Activated CD8-positive, alpha-beta memory T cell treated with anti-CD3 and anti-CD28 coated beads for 24 hours (primary cell): ENCODE data around the gene DNM2.

ENCODE experiments used
- DNase-seq: peaks from one replicate; pipeline ENCODE4 v3.0.0-alpha.2; 2020

The DNM2 gene

DNA sequence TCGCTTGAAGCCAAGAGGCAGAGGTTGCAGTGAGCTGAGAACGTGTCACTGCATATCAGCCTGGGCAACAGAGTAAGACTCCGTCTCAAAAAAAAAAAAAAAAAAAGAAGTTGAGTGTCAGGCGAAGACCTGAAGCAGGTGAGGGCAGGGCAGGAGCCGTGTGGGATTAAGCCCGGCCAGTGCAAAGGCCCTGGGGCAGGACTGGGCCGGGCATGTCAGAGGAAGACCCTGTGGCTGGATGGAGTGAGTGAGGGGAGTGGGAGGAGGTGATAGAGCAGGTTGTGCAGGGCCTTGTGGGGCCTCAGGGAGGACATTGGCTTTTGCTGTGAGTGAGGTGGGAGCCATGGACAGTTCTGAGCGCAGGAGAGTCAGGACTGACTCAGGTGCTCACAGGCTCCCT is 70.3 kb downstream of the DNM2 start:
- DNase-seq = no peak

DNA sequence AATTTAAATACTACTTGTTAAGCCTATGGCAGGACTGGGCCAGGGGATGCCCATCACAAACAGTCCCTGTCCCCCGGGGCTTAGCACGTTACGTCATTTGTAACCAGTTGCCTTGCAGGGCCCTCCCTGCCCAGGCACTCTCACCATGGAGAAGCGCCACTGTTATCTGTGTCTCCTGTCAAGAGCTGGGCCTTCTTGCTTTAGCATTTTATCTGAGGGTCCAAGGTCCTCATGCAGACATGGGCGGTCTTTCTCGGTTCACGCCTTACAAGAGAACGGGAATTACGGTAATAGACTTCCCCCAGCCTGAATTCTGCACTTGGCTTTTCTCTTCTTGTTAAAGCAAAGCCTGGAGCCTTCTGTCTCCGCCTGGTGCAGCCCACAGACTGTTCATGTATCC is 72.0 kb downstream of the DNM2 start:
- no peak for DNase-seq

DNA sequence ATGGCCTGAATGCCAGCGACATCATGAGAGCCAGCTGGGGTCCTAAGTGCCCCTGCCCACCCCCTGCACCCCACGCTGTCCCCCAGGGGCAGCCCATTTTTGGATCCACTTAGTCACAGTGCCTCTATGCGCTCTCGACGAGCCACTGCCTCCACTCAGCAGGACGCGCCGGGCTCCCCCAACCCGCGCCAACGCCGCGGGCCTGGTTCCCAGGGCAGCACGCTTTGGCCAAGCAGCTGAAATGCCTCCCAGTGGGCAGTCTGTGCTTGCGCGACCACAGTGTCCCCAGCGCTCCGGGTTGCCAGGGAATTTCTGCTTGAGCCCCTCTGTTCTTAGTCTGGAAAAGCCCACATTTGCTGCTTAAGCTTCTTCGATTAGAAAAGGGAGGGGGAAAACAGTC is 78.8 kb downstream of the DNM2 start:
- no peak for DNase-seq

DNA sequence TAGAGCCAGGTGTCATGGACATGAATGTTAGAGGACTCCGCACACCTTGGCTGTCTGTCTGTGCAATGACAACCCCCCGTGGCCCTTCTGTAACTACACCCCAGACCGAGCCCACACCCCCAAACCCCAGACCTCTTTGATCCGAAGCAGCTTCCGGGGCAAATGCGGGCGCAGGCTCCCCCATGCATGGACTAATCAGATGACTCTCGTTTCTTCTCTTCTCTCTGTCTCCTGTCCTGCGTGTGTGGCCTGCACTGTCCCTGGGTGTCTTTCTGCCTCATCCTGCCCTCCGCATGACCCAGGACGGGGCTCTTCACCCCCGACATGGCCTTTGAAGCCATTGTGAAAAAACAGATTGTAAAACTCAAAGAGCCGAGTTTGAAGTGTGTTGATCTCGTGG is 79.2 kb downstream of the DNM2 start:
- DNase-seq = no peak

DNA sequence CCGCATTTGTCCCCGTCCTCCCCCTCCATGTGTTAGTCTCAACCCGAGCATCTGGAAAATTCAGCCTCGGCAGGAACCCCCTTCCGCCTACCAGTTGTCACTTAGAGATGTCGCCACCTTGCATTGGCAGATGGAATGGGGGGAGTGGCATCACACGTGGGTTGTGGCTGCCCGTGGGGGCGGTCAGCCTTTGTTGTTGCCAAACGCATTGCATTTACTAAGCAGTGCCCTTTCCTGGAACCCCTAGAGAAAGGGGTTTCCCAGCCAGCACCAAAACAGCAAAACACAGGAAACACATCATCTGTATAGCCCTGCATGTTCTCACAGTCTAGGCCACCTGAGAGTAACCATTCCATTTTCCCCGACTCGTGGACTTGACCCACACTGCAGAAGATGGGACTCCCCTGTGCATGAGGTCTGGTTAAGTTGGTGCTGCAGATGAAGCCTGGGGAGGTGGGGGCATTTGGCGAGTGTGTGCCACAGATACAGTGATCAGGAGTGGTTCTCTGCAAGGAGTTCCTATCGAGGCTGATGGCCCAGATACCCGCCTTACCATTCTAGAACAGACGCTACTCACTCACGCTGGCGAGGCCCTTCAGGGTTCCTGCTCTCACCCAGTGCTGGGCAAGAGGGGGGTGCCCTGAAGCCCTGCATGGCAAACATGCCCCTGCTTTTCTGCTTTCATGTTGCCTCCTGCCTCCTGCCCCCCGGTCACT is 79.8 kb downstream of the DNM2 start:
- peak; percentile 91 for DNase-seq

DNA sequence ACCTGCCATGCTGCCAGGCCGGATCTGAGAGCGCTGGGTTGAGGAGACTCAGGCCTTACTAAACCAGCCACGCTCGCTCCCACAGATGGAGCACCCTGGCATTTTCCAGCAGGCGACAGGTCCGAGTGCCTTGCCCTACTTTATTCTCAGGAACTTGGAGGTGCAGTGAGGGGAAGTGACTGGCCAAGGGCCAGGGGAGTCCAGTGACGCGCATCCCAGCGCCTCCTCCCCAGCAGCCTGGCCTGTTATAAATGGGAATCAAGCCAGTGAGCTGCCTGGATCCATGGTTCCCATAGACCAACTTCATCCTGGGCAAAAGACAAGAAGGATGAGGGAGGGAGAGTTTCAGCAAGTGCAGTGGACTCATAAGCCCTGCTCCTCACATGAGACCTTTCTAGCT is 82.6 kb downstream of the DNM2 start:
- DNase-seq = no peak

DNA sequence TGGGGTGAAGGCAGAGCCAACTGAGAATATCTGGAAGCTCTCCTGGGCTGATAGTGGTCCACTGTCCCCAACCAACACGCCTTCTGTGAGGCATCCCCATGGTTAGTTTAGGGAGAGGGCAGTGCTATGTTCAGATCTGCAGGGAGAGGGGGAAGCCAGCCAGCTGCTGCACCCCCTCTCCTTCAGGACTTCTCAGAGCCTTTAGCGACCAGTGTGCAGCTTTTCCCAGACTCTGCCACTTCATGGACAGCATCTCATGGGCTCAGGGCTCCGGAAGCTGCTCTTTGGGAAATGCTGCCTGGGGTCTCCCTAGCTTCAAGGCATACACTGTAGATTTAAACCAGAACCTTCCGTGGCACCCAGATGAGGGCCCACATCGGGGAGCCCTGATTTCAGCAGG is 84.6 kb downstream of the DNM2 start:
- no peak for DNase-seq

DNA sequence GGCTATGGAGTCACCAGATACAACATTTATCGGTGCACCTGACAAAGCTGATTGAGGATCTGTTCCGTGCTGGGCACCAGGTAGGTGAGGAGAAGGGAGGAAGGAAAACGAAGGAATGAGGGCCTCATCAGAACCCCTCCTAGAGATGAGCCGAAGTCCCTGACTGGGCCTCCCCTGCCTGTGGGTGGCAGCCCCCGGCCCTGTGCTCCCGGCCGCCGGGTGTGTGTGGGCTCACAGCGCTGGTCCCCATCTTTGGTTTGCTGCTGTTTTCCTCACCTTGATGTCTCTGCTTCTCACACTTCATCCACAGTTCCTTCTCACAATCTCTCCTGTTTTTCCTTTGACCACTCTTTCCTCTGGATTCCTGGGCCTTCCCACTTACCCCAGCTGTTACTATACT is 85.4 kb downstream of the DNM2 start:
- DNase-seq = no peak

DNA sequence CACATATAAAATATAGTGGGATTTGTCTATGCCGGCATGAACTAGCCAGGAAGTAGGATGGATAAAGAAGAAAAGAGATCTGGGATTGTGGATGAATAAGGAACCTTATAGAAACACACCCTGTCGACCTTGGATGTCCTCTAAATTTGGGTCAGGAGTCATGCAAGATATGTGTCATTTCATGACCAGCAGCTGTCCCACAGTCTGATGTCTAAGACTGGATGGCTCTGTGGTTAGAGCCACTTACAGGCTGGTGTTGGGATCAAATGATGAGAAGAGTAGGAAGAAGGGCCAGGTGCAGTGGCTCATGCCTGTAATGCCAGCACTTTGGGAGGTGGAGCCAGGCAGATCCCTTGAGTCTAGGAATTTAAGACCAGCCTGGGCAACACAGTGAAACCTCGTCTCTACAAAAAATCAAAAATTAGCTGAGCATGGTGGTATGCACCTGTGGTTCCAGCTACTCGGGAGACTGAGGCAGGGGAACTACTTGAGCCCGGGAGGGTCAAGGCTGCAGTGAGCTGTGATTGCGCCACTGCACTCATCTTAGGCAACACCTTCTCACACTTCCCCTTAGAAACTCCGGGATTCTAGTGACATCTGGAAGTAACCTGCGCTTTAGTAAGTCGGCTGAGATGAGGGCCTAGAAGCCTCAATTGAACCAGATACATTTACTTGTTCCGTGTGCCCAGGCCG is 87.3 kb downstream of the DNM2 start:
- DNase-seq = no peak

DNA sequence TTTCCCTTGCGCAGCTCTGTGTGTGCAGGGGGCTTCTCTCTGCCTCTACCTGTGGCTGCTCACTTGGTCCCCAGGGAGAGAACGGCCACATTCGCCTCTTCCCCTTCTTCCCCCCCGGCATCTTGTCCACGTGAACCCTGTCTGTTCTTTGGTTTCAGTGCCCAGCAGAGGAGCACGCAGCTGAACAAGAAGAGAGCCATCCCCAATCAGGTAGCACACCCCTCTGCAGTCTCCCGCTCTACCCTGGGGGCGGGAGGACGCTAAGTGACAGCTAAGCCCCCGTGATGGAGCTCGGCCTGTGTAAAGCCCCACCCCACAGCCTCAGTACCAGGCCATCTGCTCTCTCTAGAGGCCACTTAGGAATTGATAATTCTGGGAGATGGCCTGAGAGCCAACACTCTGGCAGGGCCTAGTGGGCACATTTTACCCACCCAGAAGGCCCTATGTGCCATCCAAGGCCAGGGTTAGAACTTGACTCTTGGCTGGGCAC is 87.9 kb downstream of the DNM2 start:
- no peak for DNase-seq

DNA sequence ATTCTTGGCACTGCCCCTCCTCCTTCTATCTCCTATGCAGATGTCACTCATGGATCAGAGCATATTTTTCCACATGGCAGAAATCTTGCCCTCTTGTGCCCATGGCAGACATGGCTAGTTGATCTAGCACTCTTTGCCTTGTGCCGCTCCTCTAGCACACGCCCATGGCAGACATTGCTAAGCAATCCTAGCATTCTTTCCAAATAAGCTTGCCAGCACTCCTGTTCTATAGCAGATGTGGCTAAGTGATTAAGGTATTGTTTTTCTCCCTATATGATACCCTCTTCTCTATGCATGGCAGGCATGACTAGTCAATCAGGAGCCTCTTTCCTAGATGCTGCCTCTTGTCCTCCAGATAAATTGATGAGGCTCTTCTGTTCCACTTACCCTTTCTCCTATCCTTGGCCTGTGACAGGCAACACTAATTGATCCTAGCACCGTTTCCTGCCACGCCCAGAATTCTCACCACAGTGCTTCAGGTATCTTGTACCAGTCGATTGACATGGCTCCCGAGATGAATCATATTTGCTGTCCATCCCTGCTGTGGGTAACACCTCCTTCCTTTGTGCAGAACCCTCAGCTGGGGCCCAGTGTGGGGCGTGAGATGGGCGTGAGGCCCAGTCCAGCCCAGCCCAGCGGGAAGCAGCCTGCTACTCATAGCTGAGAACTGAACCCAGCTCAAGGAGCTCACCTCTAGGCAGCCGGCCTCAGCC is 91.2 kb downstream of the DNM2 start:
- no peak for DNase-seq

DNA sequence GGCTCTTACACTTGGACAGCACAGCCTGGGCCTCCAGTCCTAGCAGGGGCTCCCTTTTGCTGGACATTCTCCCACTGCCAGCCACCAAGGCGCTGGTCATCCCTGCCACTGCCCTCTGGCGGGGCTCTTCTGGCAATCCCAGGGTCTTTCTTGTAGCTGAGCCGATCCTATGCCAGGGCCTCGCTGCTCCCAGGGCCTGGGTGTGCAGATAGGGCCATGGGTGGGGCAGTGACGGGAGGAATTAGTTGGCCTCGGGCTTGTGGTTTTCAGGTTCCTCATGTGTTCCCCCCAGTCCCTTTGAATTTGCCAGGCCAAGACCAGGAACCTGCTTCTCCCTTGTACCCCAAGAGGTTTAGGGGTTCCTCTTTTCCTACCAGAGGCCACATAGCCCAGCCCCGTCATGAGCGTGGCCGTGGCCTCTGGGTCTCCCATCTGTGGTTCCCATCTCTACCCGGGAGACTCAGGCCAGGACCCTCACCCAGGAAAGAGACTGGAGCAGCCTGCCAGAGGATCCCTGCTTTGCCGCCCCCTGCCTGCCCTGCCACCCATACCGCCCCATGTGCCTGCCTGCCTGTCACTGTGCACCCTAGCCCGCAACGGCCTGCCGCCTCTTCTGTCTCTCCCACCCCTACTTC is 91.9 kb downstream of the DNM2 start:
- DNase-seq = no peak

DNA sequence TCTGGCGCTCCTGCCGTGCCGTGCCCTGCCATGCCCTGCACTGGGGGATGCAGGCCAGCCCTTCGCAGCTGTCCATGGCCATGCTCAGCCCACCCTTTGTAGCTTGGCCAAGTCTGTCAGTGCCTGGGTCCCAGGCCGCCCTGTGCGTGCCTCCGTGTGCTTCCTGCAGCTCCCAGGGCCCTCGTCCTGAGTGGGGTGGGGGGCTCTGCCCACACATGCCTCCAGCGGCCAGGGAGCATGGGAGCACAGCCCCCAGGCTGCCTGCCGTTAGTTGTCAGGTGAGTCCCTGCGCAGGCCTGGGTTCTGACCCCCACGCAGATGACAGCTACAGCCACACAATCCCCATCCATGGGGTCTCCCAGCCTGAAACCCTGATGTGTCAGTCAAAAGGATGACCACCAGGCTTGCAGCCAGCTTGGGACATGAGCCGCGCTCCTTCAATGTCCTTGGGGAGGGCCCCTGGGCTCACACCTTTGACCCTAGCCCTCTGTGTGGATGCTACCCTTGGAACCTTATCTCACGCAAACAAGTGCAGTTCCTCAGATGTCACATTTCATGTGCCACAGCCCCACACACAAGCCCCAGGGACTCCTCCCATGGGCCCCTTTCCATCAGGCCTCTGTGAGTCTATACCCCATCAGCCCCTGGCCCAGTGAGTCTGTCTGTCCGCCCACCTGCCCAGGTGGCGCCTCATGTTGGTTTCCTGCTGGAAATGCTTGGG is 93.7 kb downstream of the DNM2 start:
- DNase-seq = no peak

DNA sequence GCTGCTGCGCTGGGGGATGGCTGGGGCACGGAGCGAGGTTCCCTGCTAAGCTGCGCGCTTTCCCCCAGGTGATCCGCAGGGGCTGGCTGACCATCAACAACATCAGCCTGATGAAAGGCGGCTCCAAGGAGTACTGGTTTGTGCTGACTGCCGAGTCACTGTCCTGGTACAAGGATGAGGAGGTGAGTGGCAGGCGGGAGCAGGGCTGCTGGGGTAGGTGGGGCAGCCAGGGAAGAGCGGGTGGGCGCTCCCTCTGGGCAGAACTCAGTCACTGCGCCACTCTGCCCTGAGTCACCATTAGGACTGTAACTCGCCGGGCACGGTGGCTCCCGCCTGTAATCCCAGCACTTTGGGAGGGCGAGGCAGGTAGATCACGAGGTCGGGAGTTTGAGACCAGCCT is 94.3 kb downstream of the DNM2 start:
- DNase-seq = no peak

DNA sequence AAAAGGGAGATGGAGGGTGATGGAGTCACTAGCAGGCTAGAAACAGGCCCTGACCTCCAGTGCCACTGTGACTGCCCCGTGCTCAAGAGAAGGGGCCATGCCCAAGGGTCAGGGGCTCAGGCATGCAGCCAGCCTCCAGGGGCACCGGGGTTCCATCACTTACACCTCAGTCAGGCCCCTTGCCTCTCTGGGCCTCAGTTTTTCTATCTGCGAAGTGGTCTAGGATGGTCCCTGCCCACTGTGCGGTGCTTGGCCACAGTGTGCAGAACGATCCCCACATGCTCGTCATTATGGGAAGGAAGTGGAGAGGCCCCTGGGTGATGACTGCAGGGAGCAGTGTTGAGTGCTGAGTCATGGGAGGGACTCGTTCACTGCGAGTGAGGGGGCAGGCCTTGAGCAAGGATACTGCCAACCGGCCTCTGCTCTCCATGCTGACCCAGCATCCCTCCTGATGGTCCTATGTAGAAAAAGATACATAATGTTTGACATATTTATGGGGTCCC is 95.1 kb downstream of the DNM2 start:
- DNase-seq = peak; percentile 68

DNA sequence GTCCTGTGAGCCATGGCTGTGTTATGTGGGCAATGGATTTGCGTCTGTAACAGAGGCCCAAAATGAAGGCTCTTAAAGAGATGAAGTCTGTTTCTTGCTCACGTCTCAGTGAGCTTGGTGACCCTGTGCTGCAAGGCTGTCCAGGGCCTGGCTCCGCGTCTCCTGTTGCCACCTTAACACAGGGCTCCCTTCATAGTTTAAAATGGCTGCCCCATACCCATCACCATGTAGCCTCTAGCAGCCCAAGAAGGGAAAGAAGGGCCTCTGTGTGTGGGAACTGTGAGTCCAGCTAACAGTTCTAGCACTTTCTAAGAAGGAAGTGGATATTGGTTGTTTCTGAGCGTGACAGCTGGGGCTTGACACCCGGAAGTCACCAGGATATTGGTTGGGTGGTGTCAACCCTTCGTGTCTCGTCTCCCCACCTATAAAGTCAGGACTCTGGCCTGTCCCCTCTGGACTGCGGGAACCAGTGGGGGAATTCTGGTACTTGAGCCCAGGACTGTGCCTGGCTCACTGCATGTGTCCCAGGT is 97.2 kb downstream of the DNM2 start:
- no peak for DNase-seq

DNA sequence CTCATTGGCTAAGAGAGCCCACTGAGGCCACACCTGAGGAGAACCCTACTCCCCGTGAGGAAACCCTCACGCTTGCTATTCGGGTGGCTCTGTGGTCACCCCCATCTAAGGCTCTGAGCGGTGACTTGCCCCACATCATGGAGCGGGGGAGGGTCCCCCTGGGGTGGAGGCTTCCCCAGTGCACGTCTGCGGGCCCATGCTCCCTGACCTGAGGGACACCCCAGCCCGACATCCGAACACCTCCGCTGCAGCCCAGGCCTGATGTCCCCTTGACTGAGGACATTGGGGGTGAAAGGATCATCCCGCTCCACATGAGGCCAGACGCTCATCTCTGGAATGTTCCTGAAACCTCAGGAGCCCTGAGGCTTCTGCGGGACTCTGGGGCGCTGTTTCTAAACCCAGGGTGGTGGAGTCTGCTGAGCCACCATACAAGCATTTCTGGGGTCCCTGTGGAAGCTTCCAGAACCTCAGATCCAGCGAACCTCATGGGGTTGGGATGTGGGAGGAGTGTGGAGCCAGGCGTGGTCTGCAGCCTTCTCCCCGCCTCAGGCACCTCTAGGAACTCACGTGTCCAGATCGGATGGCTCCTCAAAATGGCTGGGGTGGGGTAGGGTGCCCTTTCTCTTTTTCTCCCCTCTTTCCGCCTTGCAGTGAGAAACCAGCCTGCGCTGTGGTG is 98.2 kb downstream of the DNM2 start:
- no peak for DNase-seq

DNA sequence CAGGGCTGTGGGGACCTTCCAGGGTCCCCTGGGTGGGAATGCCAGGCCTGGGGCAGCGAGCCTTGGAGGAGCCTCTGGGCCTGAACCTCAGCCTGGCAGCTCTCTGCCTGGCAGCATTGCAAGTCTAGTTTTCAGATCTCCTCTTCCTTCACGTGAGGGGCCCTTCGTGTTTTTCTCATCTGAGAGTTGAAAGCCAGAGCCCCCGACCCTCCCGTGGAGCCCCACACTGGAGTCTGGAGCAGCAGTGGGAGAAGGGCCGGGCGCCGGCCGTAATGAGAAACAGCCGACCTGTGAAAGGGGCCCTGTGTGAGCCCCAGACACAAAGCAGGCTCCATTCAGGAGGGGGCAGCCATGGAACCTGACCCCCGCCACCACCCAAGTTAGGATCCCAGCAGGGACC is 98.8 kb downstream of the DNM2 start:
- no peak for DNase-seq

DNA sequence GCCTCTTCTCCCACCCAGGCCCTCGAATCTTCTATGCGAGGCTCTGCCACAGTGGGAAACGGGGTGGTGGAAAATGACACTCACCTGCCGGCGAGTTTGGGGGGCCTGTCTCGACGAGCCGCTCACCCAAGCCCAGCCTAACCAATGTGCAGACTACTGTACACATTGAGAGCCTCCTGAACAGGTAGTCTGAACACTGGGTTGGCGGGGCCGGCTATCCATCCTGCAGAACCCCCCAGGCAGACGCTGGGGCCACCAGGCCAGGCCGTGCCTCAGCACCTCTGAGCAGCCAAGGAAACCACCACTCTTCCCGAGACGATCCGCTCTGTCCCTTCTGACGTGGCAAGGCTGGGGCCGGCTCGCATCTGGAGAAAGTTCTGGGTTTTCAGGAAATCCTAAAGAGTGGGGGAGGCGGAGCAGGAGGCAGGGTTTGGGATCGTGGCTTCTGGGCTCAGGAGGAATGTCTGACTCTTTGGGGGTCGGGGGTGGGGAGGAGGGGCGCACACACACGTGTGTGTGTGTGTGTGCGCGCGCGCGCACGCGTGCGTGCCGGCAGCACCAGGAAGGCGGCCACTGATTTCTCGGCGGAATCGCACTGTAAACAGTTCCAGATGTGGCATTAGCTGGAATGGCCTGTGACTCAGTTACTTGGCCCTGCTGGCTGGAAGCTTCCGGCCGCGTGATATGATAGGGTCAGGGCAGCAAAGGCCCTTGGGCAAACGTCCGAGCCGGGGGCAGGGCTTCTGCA is 99.6 kb downstream of the DNM2 start:
- no peak for DNase-seq

DNA sequence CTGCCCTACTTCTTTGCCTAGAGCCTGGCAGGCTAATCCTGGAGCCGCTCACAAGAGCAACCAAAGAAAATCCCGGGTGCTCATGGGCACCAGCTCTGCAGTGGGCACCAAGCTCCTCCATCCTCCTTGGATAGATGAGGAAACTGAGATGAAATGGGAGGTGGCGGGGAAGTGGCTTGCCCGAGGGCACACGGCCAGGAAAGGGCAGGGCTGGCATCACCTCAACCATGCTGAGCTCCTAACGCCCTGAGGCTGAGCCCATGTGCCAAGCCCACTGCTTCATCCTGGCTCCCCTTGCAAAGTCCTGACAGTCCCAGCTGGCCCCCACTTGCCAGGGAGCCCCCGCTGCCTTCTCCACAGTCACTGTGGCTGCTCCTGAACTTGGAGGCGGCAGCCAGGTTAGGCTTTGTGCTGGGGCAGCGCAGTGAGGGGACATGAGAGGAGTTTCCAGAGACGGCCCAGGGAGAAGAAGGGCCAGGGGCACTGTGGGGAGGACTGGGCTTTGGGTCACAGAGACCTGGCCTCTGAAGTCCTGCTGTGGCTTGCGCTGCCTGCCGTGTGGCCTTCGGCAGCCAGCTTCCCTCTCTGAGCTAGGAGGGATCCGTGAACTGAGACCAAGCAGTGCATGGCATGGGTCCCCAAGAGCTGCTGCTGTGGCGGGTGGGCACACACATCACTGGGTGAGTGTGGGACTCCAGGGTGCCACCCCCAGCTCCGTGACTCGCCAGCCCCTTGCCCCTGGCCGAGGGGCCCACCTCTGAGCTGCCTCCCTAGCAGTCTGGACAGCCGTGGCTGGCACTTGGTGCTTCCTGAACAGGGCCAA is 100.6 kb downstream of the DNM2 start:
- no peak for DNase-seq
